HG03064 (cell line): ENCODE measurements around the gene SNRPD3.

Source experiments
- ATAC-seq: cut with Tn5 transposase; IDR thresholded peaks from one replicate; pipeline ENCODE4 v1.9.1; 2021; ENCODE audit warnings: low read depth; ENCODE audit not compliant: unreplicated experiment

SNRPD3 gene

GRCh38 chr22:24555165-24556039 is at the start of gene SNRPD3:
SNRPD3 (plus strand) TSS chr22:24555999; CDS start chr22:24557675, 1,676 bp downstream.
- ATAC-seq, result peak; percentile 62

- no peak for ATAC-seq
Observed at GRCh38 chr22:24506802-24507438, 48.9 kb upstream of the SNRPD3 start.

GRCh38 chr22:24507716-24508115 is 48.1 kb upstream of the SNRPD3 start:
- ATAC-seq, result no peak

DNA sequence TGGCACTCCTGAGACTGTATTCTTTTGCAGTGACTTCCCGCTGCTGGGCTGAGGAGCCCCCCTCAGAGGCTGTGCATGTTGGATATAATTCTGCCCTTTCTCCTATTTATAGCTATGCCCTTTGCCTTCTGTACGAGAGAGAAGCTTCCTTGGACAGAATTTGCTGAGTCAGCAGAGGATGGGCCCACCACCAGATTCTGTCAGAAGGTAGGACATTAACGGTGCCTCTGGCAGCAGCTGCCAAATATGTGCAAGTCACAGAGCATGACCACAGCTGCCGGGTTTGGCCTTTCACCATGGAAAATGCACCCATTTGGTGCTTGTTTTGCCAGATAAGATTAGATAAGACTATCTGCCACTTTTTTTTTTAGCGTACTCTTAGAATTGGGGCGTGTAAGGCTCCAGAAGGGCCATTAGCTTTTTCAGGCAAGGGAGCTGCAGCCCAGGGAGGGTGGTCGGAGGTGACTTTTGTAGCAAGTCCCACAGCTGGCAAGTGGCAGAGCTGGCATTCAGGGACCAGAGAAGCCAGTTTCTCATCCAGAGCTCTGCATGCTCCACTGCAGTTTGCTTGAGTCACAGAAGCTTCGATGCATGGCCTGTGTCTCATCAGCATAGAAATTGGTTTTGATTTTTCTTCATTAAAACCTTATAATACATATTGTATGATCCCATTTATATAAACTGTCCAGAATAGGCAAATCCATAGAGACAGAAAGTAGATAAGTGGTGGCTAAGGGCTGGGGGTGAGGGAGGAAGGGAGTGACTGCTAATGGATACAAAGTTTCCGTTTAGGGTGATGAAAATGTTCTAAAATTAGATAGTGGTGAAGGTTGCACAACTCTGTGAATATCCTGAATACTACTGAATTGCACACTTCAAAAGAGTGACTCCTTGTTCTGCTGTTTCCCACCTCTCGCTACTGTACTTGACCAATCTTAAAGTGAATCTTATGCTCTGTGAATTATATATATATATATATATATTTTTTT is 44.9 kb upstream of the SNRPD3 start:
- no peak for ATAC-seq

GRCh38 chr22:24512043-24512442 is 43.8 kb upstream of the SNRPD3 start:
- ATAC-seq, result no peak

DNA sequence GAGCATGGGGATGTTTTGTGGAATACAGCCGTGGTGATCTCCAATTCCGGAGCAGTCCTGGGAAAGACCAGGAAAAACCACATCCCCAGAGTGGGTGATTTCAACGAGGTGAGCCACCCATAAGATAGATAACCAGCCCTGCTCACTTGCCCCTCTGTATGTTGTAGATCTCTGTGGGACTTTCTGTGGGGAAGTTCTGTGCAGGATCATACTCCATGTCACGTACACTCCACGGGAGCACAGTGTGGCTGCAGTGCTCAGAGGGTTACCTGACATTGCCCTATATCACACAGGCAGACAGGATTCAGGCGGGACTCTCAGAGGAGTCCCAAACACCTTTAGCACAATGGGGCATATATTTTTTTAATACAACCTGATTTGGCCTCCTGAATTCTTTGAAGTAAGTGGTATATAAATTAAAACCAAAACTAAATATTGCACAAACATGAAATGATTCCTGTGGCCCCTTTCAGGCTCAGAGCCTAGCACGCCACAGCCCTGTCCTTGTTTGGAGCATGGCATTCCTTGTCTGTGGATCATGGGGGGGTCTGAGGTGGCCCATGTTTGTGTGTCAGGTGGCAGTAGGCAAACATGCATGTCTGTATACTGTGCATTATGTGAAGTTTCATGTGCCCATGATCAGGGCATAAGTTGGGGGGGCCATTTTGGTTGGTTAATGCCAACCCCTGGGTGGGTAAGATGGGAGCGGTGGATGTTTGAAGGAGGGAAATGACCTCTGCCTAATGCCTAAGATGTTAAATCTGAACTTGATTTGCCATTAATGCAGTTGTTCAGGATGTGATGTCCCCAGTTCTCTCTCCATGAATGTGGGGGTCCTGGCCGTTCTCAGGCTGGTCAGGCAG is 42.2 kb upstream of the SNRPD3 start:
- ATAC-seq, result no peak

GRCh38 chr22:24514241-24515026 is 41.4 kb upstream of the SNRPD3 start:
- ATAC-seq, result no peak

DNA sequence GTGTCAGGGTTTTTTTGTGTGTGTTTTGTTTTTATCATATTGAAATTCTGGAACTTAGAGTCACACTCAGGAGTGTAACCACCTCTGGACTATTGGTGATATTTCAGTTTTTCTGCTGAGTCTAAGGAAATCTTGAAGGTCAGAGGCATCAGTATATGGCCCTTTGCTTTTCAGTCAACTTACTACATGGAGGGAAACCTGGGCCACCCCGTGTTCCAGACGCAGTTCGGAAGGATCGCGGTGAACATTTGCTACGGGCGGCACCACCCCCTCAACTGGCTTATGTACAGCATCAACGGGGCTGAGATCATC is 40.8 kb upstream of the SNRPD3 start:
- no peak for ATAC-seq

GRCh38 chr22:24516301-24516737 is 39.5 kb upstream of the SNRPD3 start:
- ATAC-seq, result no peak

- no peak for ATAC-seq
Observed at GRCh38 chr22:24517446-24517845, 38.4 kb upstream of the SNRPD3 start.

DNA sequence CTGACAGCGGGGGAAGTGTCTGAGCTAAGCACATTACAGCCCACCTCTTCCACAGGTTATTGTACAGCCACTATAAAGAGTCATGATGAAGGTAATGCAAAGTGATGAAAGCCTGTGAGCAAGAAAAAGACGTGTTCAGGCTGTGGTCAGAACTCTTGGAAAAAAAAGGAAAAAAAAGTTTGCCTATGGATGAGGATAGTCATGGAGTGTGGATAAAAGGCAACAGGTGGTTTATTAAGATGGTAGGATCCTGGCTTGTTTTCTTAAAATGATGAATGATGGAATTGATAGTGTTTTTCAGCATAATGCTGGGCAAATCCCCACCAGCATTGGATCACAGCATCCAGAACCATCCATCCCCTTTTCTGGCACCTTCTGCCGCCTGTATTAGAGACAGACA is 37.6 kb upstream of the SNRPD3 start:
- ATAC-seq, result no peak

DNA sequence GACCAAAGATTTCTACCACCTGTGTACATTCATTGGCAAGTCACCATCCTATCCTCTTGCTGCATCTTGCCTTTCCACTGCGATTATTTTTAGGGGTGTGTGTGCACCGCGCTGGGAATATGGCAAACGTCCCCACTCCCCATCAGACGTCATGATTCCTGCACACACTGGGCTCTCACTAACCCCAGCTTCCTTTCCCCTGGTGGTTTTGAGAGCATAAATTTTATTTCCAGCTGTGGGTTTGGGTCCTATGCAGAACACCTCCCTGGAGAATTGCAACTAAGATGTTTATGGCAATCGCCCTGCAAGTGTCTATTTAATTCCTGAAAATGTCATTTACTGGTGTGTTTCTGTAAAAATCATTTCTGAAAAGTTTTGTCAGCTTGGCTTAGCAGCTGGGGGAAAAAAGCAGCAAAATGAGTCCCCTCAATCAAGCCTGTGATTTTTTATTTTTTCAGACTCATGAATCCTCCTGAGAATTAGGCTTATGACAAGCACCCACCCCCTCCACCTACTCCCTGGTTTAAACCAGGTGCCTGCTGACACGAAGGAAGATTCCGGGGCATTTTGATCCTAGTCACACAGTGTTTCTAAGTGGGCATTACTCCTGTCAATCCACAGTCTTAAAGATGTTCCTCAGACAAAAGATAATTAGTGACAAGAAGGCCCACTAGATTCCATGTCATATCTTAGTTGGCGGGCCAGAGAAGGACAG is 36.9 kb upstream of the SNRPD3 start:
- no peak for ATAC-seq

GRCh38 chr22:24519496-24519895 is 36.3 kb upstream of the SNRPD3 start:
- ATAC-seq, result no peak

DNA sequence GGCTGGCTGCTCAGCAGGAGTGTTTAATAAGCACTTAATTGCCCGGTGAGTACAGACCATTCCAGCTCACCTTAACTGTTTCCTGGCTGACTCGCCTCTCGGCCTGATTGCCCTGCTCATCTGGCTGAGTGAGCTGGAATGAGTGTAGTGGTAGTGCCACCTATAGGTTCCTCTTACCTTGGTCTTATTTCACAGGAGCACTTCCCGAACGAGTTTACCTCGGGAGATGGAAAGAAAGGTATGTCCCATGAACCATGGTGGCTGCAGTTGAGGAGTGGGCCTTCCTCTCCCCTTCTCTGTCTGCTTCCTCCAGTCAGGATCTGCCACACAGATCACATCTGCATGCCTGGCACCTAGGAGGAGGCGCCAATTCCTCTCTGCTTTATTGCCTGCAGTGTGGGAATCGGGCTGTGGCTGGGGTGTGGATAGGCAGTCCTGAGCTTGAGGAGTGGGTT is 34.0 kb upstream of the SNRPD3 start:
- ATAC-seq, result no peak

GRCh38 chr22:24523873-24524272 is 31.9 kb upstream of the SNRPD3 start:
- ATAC-seq, result no peak

DNA sequence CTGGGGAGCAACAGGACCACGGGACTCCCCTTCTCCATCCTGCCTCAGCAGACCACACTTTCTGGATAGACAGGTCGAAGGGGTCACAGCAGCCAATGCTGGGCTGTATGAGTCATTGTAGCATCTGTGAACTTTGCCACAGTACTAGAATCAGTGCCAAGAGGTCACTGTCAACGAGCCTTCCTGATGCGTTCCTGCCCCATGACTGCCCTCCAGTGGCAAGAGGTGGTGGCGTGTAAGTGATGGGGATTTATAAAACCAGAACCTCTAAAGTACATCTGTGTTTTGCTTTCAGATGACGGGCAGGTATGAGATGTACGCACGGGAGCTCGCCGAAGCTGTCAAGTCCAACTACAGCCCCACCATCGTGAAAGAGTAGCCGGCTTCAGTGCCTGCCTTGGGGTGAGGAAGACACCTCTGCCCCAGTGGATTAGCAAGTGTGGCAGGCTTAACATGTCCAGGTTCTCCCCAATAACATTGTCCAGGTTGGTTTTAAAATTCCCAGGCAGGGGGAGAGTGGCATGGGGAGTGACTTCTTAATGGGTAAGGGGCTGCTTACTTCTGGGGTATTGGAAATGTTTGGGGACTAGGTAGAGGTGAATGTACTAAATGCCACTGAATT is 30.3 kb upstream of the SNRPD3 start:
- peak; percentile 82 for ATAC-seq

GRCh38 chr22:24526191-24526590 is 29.6 kb upstream of the SNRPD3 start:
- ATAC-seq, result no peak

GRCh38 chr22:24529898-24530297 is 25.9 kb upstream of the SNRPD3 start:
- no peak for ATAC-seq
